OCI-LY1 (cell line): ENCODE results near the gene SYNE2.
"Not testable (repeated sequence)": the region's sequence is repeated elsewhere in the genome, so short reads cannot be mapped to it uniquely, and the experiment has no call there.

Source experiments
- H2AFZ ChIP-seq: fragments of 200-600 bp; sonication (generic), shearing (Covaris generic); 2 replicates; pipeline ENCODE4 v1.6.0; 2014; ENCODE audit warnings: antibody characterized with exemption, mild to moderate bottlenecking, low read length
- H3F3A ChIP-seq: fragments of 200-600 bp; sonication (generic), shearing (Covaris generic); 2 replicates; pipeline ENCODE4 v1.6.0; 2014; ENCODE audit warnings: mild to moderate bottlenecking, antibody characterized with exemption, low read length, moderate library complexity; ENCODE audit not compliant: insufficient read depth
- H3K27ac ChIP-seq: fragments of 200-600 bp; sonication (generic); 2 replicates; pipeline ENCODE4 v1.5.1; 2014; ENCODE audit warnings: low read length, mixed run types, mild to moderate bottlenecking, low read depth; ENCODE audit not compliant: poor library complexity, severe bottlenecking
- H3K27me3 ChIP-seq: fragments of 200-600 bp; sonication (generic); 2 replicates; pipeline ENCODE4 v1.6.0; 2014; ENCODE audit warnings: antibody characterized with exemption, mild to moderate bottlenecking, low read length, moderate library complexity; ENCODE audit not compliant: insufficient read depth
- H3K36me3 ChIP-seq: fragments of 200-600 bp; sonication (generic); 2 replicates; pipeline ENCODE4 v1.6.1; 2014; ENCODE audit warnings: mild to moderate bottlenecking, antibody characterized with exemption, low read length, moderate library complexity, mixed read lengths; ENCODE audit not compliant: insufficient read depth
- H3K4me1 ChIP-seq: fragments of 200-600 bp; sonication (generic); 2 replicates; pipeline ENCODE4 v1.5.1; 2014; ENCODE audit warnings: mild to moderate bottlenecking, low read length, moderate library complexity; ENCODE audit not compliant: insufficient read depth, severe bottlenecking
- H3K4me2 ChIP-seq: fragments of 200-600 bp; sonication (generic), shearing (Covaris generic); 2 replicates; pipeline ENCODE4 v1.6.1; 2014; ENCODE audit warnings: low read length
- H3K4me3 ChIP-seq: fragments of 200-600 bp; sonication (generic); 2 replicates; pipeline ENCODE4 v1.5.1; 2014; ENCODE audit warnings: low read length, low read depth, mild to moderate bottlenecking, mixed read lengths; ENCODE audit not compliant: poor library complexity, severe bottlenecking
- H3K79me2 ChIP-seq: fragments of 200-600 bp; shearing (Covaris generic); 2 replicates; pipeline ENCODE4 v1.6.1; 2016; ENCODE audit warnings: mixed run types, low read length, mixed read lengths; ENCODE audit not compliant: insufficient read depth
- H3K9ac ChIP-seq: fragments of 200-600 bp; sonication (generic), shearing (Covaris generic); 2 replicates; pipeline ENCODE4 v1.6.1; 2014; ENCODE audit warnings: mild to moderate bottlenecking, low read length, mixed read lengths
- H3K9me2 ChIP-seq: fragments of 200-600 bp; sonication (generic), shearing (Covaris generic); 2 replicates; pipeline ENCODE4 v1.6.1; 2014; ENCODE audit warnings: low read depth, mild to moderate bottlenecking, low read length, mixed read lengths
- H3K9me3 ChIP-seq: fragments of 200-600 bp; shearing (Covaris generic); 2 replicates; pipeline ENCODE4 v1.6.1; 2014; ENCODE audit warnings: low read length, mixed read lengths
- H4K20me1 ChIP-seq: fragments of 200-600 bp; sonication (generic), shearing (Covaris generic); 2 replicates; pipeline ENCODE4 v1.6.0; 2016; ENCODE audit warnings: mild to moderate bottlenecking, low read length; ENCODE audit not compliant: insufficient read depth
- CTCF ChIP-seq: fragments of 200-600 bp; sonication (generic), shearing (Covaris generic); IDR thresholded peaks from 2 replicates; pipeline ENCODE4 v1.5.1; 2017; ENCODE audit warnings: mild to moderate bottlenecking, antibody characterized with exemption, low read length, moderate library complexity, mixed read lengths
- EZH2 ChIP-seq: fragments of 200-600 bp; sonication (generic), shearing (Covaris generic); IDR thresholded peaks from 2 replicates; pipeline ENCODE4 v1.8.0; 2017; ENCODE audit warnings: borderline replicate concordance, mixed run types, mild to moderate bottlenecking, antibody characterized with exemption, low read length, moderate library complexity, mixed read lengths

SYNE2 gene

GRCh38 chr14:64025479-64025878, 172.7 kb downstream of the SYNE2 start:
- Histone ChIP-seq H3K9ac (no peak overlapping the region), H3K4me1 (no peaks in the 10 kb centered on the region), H3K4me2 (no peak overlapping the region), H3K9me3 (no peaks in the 10 kb centered on the region), H3F3A (no peaks in the 10 kb centered on the region), H3K27me3 (no peaks in the 10 kb centered on the region), H2AFZ (no peak overlapping the region), H3K79me2 (no peaks in the 10 kb centered on the region), H3K36me3 (peaks cover 84% of the 10 kb centered on the region), H4K20me1 (no peaks in the 10 kb centered on the region), H3K9me2 (no peaks in the 10 kb centered on the region), H3K27ac (no peak overlapping the region), H3K4me3 (no peak overlapping the region)
- TF ChIP-seq EZH2: no peak
- TF ChIP-seq CTCF: no peak

GRCh38 chr14:64026600-64026999, 173.8 kb downstream of the SYNE2 start:
- H3K27me3 ChIP-seq: no peaks in the 10 kb centered on the region
- H3K9ac ChIP-seq: no peak overlapping the region
- no peaks in the 10 kb centered on the region for H3K9me3 ChIP-seq
- H3K9me2 ChIP-seq: no peaks in the 10 kb centered on the region
- H3K36me3 ChIP-seq: peaks cover 84% of the 10 kb centered on the region
- H3K27ac ChIP-seq: no peak overlapping the region
- no peaks in the 10 kb centered on the region for H4K20me1 ChIP-seq
- no peak for TF ChIP-seq CTCF
- TF ChIP-seq EZH2: no peak
- H3K79me2 ChIP-seq: no peaks in the 10 kb centered on the region
- no peak overlapping the region for H3K4me2 ChIP-seq
- no peak overlapping the region for H3K4me3 ChIP-seq
- H3F3A ChIP-seq: no peaks in the 10 kb centered on the region
- H3K4me1 ChIP-seq: no peaks in the 10 kb centered on the region
- H2AFZ ChIP-seq: no peak overlapping the region

- Histone ChIP-seq H3K36me3 (peaks cover 58% of the 10 kb centered on the region), H3K4me2 (no peak overlapping the region), H3K27me3 (no peaks in the 10 kb centered on the region), H3K9me3 (no peaks in the 10 kb centered on the region), H3K79me2 (no peaks in the 10 kb centered on the region), H3F3A (no peaks in the 10 kb centered on the region), H3K27ac (no peak overlapping the region), H4K20me1 (no peaks in the 10 kb centered on the region), H3K4me3 (no peak overlapping the region), H3K4me1 (no peaks in the 10 kb centered on the region), H2AFZ (no peak overlapping the region), H3K9ac (no peak overlapping the region), H3K9me2 (no peaks in the 10 kb centered on the region)
- TF ChIP-seq CTCF (no peak), EZH2 (no peak)
These were observed 182.3 kb downstream of the SYNE2 start for GRCh38 chr14:64035143-64035542.

GRCh38 chr14:64037869-64038745, 185.3 kb downstream of the SYNE2 start:
- not testable (repeated sequence) for H3K27me3 ChIP-seq, H3K27ac ChIP-seq

More at GRCh38 chr14:64037869-64038745, 185.3 kb downstream of the SYNE2 start:
- not testable (repeated sequence) for H2AFZ ChIP-seq, H3K4me3 ChIP-seq, H3F3A ChIP-seq, H3K79me2 ChIP-seq, H4K20me1 ChIP-seq, H3K9me2 ChIP-seq, H3K9ac ChIP-seq, H3K4me1 ChIP-seq, H3K4me2 ChIP-seq, H3K9me3 ChIP-seq
- H3K36me3 ChIP-seq: peaks cover 49% of the 10 kb centered on the region
